Stomach (tissue), 4 donors: ENCODE data around the gene RCOR1.

Experiments used
- CTCF ChIP-seq, 7 experiments: fragments of 450-650 bp in 4 of 7; fragments of 200-600 bp in 3 of 7; sonication (generic) in 3 of 7; IDR thresholded peaks; one replicate each; pipeline ENCODE4 v1.5.1; 2016 to 2019; ENCODE audit warnings: antibody characterized with exemption in 7 of 7, control low read depth in 2 of 7, mild to moderate bottlenecking in 1 of 7
- POLR2A ChIP-seq, 4 donors: fragments of 450-650 bp; IDR thresholded peaks; one replicate each; pipeline ENCODE4 v1.6.1; 2016; ENCODE audit warnings: antibody characterized with exemption in 4 of 4, control low read depth in 2 of 4, mild to moderate bottlenecking in 1 of 4, moderate library complexity in 1 of 4

- no peak for TF ChIP-seq POLR2A (IDR thresholded peaks at IDR 0.05)
- TF ChIP-seq CTCF (IDR thresholded peaks at IDR 0.05): no peak
Measured at GRCh38 chr14:102625564-102626296, 33.3 kb downstream of the RCOR1 start.
